Stimulated activated CD8-positive, alpha-beta memory T cell treated with anti-CD3 and anti-CD28 coated beads, Interleukin-7, amount 100 ng/mL, for 4 hours (primary cell): ENCODE measurements around the gene ZRANB3.
"Not testable (repeated sequence)": the region's sequence is repeated elsewhere in the genome, so short reads cannot be mapped to it uniquely, and the experiment has no call there.

Source experiments
- DNase-seq, 2 donors: peaks; one replicate each; pipeline ENCODE4 v3.0.0-alpha.2; 2020; ENCODE audit warnings: low read depth in 2 of 2

ZRANB3 gene

DNA sequence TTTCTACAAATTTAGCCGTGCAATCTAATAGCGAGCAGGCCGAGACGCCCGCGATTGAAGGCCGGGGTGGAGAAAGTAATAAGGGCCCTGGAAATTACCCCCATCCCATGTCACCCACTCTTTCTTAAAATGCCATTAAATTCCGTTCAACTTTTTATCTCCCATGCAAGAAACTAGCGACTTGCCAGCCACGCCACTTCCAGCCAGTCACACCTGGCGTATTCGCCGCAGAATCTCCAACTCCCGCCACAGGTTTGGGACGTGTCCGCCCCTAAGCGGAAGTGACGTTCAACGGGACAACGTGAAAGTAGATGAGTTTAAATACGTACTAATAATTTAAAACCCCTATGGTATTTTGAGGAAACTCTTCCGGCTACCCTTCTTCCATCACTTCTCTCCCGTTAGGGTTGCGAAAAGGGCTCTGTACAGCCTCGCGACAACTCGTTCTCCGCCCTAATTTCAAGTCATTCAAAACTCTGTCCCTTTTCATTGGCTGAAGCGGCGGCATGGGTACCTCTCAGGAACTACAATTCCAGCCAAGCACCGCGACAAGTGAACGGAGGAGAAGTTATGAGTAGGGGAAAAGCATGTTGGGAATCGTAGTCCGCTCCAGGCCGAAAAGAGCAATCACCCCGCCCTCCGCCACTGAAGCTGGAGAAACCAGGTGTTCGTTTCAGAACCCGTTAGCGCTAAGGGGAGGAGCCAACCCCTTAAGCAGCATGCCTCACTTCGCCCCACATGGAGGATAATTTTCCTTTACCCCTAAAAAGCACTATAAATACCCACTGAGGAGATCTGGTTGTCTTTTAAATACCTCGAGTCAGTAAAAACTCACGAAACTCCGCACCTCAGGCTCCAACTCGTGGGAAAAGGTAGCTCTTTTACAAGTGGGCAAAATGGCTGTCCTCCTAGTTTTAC is at the start of gene ZRANB3:
TSS of gene ZRANB3 (minus strand) at position 906 of the 918 bp plus-strand sequence.
- peak; percentile 93 to 96 for DNase-seq

DNA sequence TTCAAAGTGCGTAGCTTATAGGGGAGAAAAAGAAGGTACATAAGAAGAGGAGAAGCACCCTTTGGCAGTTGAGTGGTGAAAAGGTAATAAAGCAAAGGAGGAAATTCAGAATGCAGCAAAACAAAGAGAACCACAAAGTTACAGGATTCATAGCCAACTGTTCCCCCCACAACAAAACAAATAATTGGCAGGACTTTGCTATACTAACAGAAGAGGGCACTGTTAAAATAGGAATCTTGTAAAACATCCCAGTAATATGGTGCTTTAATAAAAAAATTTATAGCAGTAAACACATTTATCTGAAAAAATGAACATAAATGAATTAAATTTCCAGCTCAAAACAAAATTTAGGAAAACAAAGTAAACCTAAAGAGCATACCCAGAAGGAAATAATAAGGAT is 42.6 kb upstream of the ZRANB3 start:
- DNase-seq, result no peak

DNA sequence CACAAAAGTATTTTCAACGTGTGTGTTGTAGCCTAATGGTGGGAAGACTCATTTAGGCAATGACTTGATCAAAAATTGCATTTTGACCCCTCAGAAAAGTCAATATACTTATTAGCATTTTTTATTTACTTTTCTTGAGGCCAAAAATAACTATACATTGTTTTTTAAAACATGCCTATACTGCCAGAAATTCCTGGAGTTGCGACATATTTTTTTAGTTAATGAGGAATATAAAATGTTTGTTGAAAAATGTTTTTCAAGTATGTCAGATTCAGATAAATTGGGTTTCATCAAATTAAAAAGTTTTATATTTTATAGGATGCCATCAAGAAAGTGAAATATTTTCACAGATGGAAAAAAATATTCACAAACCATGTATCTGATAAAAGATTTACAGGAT is 39.9 kb upstream of the ZRANB3 start:
- DNase-seq, result no peak

DNA sequence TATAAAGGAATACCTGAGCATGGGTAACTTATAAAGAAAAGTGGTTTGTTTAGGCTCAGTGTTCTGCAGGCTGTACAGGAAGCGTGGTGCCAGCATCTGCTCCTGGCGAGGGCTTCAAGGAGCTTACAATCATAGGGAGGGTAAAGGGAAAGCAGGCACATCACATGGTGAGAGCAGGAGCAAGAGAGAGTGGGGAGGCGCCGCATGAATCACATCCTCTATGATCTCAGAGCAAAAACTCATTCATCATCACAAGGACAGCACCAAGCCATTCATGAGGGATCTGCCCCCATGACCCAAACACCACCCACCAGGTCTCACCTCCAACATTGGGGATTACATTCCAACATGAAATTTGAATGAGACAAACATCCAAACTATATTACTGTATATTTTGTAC is 32.8 kb upstream of the ZRANB3 start:
- DNase-seq, result no peak

DNA sequence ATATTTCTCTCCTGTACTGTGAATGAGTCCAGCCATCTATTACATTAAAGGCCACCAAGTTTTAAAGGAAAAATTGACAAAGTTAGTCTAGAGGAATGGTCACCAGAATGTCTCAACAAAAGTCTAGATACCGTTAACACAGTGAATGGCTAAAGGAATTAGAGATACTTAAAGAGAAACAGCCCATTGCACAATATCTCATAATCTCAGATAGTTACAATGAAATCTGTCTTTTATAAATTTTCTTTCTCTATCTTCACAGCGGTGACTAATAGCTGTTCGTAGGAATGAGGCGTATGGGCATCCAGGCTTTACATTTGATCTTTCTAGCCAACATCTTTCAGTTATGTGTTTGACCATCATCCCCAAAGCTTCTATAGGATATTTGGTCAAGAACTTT is 30.9 kb upstream of the ZRANB3 start:
- no peak for DNase-seq

DNA sequence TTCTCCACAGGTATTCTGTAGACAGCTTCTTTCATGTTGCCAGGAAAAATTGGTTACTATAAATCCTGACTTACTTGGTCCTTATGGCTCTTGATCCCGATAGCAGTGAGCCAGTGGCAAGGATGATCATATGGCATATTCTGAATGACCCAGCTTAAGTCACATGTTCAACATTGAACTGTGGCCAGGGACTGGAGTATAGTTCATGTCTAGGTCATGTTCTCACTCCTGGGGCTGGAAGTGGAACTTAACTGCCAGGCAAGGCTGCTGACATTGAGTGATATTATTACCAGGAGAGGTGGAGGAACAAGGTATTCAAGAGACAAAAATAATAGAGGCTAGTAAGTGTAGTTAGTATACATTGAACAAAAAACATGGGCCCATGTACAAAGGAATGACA is 26.5 kb upstream of the ZRANB3 start:
- no peak for DNase-seq

DNA sequence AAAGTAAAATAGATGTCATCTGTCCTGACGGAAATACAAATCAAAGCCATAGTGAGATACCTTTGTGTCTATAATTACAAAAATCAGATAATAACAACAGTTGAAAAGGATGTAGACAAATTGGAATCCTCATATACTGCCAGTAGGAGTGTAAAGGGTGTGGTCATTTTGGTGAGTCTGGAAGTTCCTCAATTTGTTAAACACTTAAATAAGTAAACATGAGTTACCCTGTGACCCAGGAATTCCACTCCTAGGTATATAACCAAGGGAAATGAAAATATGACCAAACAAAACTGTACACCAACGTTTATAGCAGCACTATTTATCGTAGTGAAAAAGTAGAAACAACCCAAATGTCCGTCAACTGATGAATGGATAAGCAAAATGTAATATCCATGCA is 24.3 kb upstream of the ZRANB3 start:
- DNase-seq, result no peak

DNA sequence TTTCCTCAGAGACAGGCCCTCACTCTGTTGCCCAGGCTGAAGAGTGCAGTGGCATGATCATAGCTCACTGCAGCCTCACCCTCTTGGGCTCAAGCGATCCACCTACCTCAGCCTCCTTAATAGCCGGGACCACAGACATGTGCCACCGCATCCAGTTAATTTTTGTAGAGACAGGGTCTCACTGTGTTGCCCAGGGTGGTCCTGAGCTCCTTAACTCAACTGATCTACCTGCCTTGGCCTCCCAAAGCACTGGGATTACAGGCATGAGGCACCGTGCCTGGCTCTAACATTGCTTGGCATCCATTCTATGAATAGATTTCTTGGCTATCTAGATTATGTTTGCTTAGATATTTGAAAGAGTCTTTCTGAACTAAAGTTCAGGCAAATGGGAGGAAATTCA is 21.9 kb upstream of the ZRANB3 start:
- no peak for DNase-seq

DNA sequence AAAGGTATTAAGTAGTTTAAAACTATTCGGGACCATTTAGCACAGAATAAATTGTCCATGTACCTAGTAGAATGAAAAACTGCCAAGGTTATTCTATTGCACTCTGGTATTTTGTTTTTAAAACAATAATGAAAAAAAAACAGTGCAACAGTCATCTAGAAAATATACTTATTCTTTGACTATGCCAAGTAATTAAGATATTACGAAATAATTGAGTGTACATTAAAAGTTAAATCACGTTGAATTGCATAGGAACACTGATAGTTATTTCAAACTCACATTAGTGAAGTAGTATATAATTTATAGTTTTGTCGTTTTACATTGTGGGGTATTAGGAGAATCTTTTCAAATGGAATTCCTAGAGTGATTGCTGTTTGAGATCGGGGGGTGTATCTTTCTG is 20.3 kb upstream of the ZRANB3 start:
- DNase-seq, result no peak

DNA sequence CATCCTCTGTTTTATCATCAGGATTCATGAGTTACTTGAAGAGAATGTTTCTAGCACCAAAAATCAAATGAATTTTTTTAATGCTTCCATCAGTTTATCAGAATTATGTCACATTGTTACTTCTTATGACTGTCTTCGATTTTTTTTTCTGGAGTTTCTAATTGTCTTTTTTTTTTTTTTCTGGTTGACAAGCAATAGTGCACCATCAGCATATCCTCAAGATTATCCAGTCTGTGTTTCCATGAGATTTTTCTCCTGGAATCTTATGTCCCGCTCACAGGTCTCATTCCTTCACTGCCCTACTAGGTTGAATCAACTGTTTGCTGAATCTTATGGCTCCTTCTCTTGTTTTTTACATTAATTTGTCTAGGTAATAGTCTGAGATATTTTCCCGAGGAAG is 16.3 kb upstream of the ZRANB3 start:
- no peak for DNase-seq

DNA sequence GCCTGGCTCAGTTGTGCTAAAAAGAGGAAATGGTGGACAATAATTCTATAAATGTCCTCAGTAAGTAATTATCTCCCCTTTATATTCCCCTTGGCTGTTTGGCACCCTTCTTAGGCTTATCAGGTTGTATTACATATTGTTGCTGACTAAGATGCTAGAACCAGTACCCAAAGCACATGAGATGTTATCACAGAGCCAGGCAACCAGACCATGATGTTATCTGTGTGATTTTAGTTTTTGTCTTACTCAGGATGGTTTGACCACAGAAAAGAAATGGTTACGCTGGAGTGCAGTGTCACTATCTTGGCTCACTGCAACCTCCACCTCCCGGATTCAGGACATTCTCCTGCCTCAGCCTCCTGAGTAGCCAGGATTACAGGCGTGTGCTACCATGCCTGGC is 15.4 kb upstream of the ZRANB3 start:
- no peak for DNase-seq

DNA sequence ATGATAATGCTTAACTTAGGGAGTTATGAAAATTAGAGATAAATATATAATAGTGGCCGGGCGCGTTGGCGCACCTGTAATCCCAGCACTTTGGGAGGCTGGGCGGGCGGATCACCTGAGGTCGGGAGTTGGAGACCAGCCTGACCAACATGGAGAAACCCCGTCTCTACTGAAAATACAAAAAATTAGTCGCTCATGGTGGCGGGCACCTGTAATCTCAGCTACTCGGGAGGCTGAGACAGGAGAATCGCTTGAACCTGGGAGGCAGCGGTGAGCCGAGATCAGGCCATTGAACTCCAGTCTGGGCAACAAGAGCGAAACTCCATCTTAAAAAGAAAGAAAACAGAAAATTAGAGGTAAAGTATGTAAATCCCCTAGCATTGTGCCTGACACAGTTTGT is 2.5 kb upstream of the ZRANB3 start:
- not testable (repeated sequence) for DNase-seq

DNA sequence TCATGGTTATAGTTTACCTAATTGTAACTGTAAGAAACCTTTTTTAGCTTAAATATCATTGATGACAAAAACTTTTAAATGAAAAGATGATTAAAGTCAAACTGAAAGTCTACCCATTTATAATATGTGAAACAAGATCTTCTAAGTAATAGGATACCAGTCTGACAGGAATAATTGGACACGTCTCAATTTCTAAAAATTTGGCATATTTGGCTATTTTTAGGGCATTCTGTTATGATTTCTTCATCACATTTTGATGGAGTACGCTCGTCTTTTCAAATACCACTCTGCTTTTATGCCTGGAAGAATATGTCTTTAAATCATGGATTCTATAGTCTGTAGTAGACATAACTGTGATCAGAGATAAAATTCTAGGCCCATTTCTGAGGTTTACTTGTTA is 1.6 kb upstream of the ZRANB3 start:
- DNase-seq, result no peak

DNA sequence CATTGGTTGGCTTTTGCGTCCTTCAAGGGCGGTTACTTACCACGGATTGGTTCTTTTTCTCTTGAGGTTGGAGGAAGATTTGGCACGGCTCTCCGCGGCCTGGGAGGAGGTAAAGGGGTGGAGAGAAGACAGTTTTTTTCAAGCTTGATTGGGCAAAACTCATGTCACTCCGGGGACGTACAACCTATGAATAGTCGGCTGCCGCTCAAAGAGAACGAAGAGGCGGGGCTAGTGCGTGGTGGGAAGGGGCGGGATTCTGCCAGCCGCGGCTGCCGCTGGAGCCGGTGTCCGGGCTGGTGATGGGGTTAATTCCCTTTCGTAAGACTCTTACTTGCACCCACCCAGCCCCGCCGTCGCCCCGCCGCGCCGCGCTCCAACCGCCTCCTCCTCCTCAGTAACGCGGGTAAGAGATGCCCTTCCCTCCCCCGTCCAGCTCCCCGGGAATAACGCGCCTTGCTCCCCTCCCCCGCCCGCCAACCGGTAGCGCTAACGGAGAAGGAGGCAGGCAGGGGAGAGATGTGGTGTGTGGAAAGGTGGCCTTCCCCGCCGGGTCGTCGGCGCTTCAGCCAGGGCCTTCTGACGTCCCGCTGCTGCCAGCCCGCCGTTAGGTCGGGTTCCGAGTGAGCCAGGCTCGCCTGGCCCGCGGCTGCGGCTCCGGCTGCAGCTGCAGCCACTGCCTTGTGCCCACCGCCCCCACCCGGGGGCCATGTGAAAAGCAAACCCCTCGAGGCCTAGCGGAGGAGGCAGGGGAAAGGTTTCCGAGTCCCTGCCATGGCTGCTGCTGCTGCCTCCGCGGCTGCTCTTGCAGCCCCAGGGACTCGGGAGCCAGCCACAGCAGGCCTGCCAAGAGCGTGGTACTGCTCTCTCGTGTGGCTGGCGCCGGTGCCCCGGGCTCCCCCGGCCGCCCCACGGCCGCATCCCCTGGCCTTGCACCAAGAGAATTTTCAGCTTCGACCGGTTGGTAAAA is 496 bp upstream of the ZRANB3 start, which contains the start of gene R3HDM1:
TSS of gene R3HDM1 (plus strand) at position 254 of the 967 bp plus-strand sequence. CDS start 73,362 bp downstream, outside the sequence.
- DNase-seq, result peak; percentile 89 to 95

DNA sequence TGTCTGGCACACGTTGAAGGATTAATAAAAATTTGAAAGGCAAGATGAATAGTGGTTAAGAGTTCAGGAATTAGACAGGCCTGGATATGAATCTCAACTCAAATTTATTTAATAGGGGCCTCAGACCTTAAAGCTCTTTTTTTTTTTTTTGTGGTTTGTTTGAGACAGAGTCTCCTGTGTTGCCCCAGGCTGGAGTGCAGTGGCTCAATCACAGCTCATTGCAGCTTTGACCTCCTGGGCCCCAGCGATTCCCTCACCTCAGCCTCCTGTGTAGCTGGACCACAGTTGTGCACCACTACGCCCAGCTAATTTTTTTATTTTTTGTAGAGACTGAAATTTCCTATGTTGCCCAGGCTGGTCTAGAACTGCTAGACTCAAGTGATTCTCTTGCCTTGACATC is 3.0 kb downstream of the ZRANB3 start:
- no peak for DNase-seq

DNA sequence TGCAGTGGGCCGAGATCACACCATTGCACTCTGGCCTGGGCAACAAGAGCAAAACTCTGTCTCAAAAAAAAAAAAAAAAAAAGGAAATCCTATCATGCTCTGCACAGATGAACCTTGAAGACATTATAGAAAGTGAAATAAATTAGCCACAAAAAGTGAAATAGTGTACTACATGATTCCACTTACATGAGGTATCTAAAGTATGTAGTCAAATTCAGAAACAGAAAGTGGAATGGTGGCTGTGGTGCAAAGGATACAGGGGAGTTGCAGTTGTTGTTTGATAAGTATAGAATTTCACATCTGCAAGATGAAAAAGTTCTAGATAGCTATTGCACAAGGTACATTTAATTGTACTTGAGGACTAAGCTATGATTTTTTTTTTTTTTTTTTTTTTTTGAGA is 5.2 kb downstream of the ZRANB3 start:
- no peak for DNase-seq

DNA sequence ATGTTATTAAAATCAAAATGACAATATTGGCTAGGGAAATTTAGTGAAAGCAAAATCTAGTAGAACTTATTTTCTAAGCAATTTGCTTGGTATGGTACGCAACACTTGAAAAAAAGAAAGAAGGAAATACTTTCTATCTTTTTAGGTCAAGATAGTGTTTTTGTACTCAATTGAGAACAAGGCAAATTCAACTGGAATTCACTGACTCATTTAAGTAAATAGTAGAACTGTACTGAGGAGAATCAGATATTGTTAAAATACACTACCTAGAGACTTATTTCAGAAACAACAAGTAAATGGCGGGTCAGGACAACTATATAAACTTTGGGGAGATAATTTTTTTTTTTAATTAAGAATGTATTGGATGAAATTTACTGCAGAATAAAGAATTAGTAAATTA is 18.9 kb downstream of the ZRANB3 start:
- no peak for DNase-seq

DNA sequence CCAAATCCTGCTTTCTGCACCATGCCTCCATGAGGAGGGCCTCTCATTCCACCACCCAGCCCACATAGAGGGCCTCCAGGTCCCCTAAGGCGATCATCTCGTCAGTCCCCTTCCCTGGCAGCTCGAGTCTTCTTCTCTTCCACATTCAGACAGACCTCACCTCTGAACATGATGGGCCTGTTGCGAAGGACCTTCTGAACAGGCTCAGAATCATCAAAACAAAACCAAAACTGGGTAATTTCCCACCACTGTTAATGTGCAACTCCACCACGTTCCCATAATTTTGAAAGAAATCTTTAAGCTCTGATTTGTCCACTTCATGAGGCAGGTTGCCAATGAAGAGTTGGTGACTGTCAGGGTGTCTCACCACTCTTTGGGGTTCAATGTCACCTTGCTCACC is 20.4 kb downstream of the ZRANB3 start:
- DNase-seq, result no peak

DNA sequence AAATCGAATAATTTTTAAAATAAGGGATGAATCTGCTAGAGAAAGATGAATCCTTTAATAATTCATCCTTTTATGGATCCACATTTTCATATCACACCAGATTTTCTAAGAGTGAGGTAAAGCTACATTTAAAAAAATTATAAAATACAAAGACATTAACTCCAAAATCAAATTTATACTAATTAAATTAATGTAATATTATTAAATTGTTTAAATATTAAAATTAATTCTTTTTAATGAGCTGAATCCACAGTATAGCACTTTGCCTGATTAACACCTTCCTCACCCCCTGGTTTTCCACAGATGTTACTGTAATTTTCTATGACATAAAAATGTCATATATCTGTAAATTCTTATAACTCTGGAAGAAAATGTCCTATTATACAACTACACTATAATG is 26.2 kb downstream of the ZRANB3 start:
- no peak for DNase-seq

DNA sequence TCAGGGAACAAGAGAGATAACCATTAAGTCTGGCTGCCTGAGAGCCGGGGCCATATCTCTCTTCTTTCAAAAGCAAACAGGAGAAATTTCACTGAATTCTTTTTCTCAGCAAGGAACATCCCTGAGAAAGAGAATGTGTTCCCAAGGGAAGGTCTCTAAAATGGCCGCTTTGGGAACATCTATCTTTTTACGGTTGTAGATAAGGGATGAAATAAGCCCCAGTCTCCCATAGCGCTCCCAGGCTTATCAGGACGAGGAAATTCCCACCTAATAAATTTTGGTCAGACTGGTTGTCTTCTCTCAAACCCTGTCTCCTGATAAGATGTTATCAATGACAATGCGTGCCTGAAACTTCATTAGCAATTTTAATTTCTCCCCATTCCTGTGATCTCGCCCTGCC is 32.4 kb downstream of the ZRANB3 start:
- DNase-seq, result not testable (repeated sequence)

DNA sequence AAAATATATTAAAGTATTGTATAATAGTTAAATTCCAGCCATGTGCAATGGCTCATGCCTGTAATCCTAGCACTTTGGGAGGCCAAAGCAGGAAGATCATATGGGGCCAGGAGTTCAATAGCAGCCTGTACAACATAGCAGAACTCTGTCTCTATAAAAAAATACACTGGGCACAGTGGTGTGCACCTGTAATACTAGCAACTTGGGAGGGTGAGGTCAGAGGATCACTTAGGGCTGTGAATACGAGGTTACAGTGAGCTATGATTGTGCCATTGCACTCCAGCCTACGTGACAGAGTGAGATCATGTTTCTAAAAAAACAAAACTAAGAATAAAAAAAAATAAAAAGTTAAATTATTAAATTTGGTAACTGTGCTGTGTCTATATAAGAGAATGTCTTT is 36.1 kb downstream of the ZRANB3 start:
- DNase-seq, result no peak

DNA sequence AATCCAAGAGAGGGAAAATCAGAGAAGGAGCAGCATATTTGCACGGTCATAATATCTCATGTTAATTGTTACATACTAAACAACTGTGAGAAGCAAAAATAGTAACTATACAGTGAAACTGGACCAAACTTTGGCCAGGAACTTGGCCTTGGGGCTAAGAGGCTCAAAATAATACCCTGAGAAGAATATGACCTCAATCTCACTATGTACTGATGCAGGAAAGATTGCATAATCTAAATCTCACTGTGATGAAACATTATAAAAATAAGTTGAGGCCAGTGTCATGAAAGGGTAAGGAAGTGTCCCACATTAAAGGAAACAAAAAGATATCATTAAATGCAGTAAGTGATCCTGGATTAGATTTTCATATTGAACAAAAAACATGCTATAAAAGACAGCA is 36.5 kb downstream of the ZRANB3 start:
- DNase-seq, result no peak

DNA sequence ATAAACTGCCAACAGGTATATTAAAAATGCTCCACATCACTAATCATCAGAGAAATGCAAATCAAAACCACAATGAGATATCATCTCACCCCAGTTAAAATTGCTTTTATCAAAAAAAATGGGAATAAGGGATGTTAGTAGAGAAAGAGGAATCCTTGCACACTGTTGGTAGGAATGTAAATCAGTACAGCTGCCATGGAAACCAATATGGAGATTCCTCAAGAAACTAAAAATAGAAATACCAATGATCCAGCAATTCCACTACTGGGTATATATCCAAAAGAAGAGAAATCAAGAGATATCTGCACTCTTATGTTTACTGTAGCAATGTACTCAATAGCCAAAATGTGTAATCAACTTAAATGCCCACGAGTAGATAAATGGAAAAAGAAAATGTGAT is 40.6 kb downstream of the ZRANB3 start:
- DNase-seq, result no peak
